ENCODE data around the gene MAP7D2.
A peak's percentile ranks its signal among the peaks of the same experiment; 100 is the strongest.

Gene MAP7D2

DNA sequence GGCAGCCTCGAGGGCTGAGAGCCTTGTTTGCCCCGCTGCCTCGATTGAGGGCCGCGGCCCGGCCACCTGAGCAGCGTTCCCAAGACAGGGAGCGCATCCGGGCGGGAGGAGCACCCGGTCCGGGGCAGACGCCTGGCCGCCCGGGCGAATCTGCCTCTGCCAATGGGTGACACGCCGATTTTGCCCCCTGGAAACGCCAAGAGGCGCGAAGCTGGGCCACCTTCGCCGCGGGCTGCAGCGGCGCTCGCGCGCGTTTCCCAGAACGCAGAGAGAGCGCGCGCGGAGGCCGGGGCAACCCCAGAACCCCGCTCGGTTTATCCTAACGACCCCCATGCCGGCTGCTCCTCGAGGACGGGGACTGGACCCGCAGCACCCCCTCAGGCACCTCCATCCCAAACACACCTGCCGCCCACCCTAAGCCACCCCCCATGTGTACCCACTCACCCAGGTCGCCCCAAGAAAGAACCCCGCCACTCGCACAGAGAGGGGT is 575 bp downstream of the MAP7D2 start:
- peak; percentile 43 for DNase-seq (ENCODE audit: low read depth, low spot score)

DNA sequence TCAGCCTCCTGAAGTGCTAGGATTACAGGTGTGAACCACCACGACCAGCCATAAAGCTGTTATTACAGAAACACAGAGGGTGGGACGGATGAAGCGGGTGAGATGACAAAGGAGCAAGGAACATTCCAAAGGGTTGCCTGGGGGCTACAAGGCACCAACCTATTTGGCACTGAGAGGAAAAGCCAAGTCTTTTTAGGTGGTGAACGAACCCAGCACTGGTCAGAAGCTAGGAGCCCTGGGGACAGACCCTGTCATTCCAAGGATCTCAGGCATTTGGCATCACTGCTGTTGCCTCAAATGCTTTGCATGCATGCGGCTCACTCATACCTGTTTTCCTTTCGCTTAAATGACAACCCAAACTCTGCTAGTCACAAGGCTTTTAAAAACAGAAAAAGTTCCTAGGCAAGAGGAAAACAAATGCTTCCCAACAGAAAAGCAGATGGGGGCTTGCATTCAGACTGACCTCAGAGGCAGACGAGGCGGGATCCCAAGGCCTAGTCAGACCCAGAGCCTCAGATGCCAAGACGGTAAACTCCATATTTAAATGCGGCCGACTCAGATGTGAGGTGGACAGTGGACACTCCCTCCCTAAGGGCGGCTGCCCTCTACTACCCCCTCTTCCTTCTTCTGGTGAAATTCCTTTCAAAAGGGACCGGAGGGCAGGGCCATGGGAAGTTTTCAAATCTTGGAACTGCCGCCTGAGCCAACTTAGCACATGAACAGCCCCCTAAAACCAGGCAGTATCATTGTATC is 4.5 kb downstream of the MAP7D2 start:
- DNase-seq (ENCODE audit: low read depth, low spot score) = peak; percentile 89

DNA sequence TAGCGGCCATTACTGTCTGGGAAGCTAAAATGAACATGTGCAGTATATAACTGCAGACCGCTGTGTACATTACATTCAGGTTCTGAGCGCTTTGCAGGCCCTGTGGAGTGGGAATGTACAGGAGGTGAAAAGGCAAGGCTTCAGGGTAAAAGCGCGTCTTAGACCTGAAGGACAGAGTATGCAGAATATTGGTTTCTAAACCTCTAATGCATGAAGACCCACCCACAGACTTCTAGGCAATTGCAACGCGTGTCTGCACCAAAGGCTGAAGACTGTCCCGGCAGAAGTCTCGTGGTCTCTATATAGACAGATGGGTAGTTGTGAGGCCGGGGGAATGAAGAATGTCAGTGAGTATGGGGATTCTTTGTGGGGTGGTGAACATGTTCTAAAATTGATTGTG is 5.4 kb downstream of the MAP7D2 start:
- no peak for DNase-seq (ENCODE audit: low read depth, low spot score)

DNA sequence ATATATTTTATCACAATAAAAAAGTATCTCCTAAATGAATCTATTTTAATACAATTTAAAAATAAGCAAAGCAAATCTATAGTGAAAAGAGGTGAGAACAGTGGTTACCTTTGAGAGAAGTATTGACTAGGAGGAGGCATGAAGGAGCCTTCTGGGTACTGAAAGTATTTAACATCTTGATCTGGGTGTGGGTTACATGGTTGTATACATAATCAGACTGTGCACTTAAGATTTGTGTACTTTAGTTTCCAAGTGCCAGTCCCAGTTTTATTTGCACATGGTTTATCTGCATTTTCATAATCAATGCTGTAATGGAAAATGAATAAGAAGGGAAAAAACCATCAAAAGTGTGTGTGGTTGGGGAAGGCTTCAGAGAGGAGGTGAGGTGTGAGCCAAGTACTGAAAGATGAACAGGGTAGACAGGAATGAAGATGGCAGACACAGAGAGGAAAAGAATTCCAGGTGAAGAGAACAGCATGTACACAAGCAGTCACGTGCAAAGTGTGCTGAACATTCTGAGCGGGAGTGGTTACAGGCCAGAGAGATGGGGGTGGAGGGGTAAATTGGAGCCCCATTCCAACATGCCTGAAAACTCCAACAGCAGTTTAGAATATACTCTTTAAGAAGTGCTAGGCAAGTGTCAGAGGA is 14.6 kb downstream of the MAP7D2 start:
- no peak for DNase-seq (ENCODE audit: low read depth, low spot score)

DNA sequence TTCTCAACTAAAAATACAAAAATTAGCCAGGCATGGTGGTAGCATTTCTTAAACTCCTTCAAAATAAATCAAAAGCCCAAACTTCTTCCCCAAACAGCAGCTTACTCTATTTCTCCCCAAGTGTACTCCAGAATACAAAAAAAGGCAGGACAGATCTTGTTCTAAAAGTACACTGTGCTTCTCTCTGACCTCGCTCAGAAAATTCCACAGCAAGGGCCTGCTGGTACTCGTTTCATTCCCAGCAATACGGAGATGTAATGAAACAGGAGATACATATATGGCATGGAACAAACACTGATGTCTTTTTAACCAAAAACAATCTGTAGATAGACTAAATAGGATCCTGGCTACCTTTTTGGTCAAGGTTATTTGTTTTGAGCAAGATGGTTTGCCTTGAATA is 25.2 kb downstream of the MAP7D2 start:
- no peak for DNase-seq (ENCODE audit: low read depth, low spot score)

DNA sequence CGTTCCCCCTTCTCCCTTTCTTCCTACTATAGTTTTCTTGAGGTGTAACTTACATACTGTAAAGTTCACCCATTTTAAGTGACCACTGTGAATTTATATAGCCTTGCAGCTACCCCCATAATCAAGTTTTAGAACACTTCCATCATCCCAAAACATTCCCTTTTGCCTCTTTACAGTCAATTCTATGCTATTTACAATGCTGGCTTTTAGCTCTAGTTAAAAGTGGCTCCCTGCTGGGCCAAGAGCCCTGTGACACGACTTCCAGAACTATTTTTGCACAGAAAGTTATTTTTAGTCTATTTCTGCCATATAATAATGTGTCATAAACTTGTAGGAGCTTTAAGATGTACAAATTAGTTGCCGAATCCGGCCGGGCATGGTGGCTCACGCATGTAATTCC is 26.9 kb downstream of the MAP7D2 start:
- DNase-seq (ENCODE audit: low read depth, low spot score) = no peak

DNA sequence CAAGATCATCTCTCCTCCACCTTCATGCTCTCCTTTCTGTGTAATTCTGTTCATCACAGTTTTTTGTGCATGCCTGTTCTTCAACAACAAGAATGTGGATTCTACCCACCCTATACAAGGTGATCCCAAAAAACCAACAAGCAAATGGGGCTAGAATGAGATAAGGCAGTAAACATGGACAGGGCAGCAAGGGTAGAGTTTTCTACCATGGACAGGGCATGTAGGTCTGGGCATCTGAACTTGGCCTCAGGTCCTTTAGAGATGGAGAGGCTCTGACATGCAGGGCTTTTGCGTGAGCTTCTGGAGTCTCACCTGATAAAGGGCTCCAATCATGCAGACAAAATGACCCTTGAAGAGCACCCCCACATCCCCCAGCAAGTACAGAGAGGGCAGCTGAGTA is 36.4 kb downstream of the MAP7D2 start:
- no peak for DNase-seq (ENCODE audit: low read depth, low spot score)

DNA sequence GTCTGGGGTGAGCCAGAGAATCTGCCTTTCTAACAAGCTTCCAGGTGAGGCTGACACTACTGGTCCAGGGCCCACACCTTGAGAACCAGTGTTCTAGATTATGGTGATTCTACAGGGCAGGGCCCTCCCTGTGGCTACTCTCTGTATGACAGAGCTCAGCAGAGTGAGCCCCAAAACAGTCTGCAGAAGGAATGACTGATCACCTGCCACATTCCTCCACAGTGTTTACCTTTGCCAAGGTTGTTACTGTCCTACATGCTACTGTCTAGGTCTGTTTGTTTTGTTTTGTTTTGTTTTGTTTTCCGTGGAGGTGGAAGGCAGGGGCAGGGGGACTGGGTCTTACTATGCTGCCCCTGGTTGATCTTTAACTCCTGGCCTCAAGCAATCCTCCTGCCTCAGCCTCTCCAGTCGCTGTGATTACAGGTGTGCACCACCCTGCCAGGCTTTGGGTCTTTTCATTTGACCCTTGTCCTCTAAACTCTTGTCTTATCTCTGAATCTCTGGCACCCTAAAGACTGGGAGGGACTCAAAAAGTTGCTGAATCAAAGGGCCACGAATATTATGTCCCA is 45.1 kb downstream of the MAP7D2 start:
- DNase-seq (ENCODE audit: low read depth, low spot score) = peak; percentile 13

DNA sequence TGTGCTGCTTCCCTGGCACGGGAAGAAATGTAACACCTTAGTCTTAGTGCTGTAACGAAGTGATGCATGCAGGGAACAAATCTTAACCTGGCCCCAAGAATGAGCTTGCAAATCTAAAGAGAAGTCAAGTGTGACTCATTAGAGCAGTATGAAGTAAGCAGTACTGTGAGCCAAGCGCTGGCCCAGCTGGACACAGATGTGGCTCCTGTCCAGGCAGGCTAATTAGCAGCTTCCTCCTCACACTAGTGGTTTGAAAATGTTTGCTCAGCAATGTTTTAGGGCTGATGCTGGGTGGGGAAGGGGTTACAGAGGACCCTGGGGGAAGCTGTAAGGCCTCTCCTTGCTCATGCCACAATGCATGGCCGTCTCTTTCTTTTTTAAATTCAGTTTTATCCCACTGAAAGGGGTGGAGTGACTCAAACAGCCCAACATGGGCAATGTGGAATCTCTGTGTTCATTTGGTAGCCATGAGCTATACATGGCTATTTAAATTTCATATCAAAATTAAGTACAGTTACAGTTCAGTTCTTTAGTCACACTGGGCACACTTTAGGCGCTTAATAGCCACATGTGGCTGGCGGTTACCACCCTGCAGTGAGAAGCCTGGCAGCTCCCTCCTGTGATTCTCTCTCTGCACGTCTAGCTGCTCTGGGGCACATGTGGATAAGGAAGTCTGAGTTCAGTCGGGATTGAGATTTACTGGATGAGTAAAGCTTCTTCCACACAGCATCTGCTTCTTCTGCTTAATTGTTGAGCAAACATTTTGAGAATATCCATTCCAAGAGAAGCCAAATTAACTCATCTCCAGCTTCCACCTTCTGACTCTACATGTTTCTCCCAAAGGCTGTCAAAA is 48.8 kb downstream of the MAP7D2 start:
- DNase-seq (ENCODE audit: low read depth, low spot score) = peak; percentile 32

DNA sequence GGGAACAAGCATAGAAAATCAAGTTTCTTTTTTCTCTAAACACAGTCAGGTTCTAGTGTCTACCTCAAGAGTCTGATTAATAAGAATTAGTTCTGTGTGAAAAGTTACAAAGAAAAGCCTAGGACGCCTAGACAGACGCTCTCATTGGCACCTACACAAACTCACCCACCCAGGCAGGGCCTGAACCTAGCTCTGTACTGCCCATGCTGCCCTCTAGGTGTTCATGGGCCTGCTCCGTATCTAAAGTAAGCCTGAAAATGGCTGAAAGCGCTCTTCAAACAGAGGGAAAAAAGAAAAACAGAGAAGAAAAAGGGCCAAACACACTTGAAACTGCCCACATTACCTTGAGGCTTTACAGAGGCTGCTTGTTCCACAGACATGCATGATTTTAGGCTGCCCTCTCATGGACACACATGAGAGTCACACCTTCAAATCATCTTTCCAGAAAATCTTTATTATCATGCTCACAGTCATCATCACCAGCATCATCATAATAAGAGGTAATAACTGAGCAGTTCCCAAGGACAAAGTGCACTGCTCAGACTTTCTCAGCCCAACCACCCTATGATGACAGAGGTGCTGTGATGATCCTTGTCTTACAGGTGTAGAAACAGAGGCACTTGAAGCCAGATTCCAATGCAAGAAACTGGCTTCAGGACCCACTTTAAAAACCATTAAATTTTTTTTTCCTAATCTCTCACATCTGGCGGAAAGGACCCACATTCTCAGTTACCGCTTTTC is 49.6 kb downstream of the MAP7D2 start:
- DNase-seq (ENCODE audit: low read depth, low spot score) = peak; percentile 30

DNA sequence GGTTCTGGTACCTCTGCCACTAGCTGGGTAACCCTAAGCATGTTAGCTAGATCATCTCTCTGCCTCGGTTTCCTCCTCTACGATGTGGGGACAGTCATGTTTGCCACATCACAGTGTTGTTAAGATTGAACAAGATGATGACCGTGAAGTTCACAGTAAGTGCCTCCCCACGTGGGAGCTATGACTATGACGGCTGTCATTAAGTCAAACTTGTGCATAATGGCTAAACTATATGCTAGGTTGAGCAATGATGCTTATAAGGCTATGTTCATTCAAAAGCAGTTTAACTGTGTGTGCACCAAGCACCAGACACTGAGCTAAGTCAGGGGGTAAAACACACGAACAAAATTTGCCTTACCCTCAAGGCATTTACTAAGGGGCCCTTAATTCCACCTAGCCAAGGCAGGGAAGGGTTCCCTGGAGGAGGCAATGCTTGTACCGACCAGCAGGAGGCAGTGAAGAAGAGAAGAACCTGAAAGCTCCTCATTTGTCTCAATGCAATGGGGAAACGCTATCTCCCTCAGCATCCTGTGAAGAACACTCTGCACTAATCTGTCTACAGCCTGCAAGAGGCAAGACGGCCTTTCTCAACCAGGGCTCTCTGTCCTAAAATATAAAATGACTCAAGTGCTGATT is 52.9 kb downstream of the MAP7D2 start:
- peak; percentile 46 for DNase-seq (ENCODE audit: low read depth, low spot score)

DNA sequence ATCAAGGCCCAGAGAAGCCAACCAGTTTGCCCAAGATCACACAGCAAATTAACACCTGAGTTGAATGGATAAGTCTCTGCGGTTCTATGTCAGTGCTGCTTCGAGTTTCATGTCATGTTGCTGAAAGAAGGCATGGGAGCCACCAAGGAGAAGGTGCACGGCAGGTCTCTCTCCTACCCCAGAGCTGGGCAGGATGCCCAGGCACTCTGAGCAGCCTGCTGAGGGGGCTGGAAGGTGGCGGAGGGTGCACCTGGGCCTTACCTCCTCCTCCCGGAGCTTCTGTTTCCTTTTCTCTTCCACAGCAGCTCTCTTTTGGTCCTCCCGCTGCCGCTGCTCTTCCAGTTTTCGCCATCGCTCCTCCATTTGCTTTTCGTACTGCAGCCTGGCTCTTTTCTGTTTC is 53.6 kb downstream of the MAP7D2 start:
- no peak for DNase-seq (ENCODE audit: low read depth, low spot score)

DNA sequence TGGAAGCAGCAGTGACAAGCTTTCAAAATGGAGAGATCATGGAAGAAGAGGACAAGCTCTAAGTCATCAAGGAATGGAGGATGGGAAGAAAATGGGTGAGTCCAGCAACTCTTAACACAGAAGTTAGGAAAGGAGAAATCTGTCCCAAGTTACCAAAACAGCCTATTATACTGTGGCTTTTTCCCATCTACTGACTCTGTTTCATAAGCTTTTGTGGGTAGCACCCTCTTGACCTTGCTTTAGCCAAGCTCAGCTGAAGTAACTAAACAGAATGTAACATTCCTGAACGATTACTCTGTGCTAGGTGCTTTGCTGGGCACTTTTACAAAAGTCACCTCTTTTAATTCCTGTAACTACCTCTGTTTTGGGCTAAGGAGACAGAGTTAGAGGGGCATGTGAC is 54.9 kb downstream of the MAP7D2 start:
- no peak for DNase-seq (ENCODE audit: low read depth, low spot score)

DNA sequence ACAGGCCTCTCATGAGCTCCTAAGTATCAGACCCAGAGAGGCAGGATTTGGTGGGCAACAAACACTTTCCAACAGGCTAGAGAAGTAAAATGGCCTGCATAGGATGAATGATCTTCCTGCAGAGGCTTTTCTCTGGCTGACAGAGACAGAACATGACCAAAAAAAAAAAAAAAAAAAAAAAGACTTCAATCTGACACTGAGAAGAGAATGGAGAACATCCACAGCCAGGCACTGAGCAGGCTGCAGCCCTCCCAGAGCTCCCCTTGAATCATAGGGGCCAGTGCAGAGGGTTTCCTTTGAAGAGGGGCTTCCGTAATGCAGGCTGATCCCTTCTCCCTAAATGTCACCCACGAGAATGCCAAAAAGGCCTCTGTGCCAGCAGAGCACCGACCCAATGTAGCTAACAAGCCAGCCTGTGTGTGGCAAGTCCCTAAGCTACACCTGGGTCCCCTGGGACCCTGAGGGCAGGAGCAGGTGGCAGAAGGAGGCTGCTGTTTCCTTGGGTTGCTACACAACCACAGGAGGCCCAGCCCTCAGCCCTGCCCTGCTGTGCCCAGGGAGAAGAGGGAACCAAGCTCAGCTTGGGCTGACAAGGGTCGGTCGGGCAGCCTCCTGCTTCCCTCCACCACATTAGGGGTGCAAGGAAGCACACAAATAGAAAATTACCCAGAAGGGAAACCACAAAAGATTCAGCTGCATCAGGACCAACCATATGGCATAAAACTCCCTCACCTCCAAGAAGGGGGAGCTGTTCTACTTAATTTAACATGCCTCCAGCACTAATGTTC is 55.6 kb downstream of the MAP7D2 start:
- DNase-seq (ENCODE audit: low read depth, low spot score) = no peak

DNA sequence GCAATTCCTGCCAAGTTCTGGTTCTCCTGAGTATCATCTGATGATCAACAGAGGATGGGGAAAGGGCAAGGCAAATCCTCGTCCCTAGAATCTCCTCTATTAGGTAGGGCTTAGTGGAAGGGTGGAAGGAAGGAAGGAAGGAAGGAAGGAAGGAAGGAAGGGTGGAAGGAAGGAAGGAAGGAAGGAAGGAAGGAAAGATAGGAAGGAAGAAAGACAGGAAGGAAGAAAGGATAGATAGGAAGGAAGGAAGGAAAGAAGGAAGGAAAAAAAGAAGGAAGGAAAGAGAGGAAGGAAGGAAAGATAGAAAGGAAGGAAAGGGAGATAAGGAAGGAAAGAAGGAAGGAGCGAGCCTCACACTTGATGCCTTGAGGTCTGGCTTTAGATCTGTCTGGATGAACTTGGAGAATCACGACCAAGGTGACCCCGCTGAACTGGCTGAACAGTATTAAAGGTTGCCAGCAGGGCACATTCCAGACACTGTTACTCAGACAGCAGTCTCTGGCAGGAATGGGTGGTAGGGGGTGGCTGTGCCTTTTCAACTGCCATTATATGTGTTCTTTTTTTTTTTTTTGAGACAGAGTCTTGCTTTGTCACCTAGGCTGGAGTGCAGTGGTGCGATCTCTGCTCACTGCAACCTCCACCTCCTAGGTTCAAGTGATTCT is 57.1 kb downstream of the MAP7D2 start:
- no peak for DNase-seq (ENCODE audit: low read depth, low spot score)

DNA sequence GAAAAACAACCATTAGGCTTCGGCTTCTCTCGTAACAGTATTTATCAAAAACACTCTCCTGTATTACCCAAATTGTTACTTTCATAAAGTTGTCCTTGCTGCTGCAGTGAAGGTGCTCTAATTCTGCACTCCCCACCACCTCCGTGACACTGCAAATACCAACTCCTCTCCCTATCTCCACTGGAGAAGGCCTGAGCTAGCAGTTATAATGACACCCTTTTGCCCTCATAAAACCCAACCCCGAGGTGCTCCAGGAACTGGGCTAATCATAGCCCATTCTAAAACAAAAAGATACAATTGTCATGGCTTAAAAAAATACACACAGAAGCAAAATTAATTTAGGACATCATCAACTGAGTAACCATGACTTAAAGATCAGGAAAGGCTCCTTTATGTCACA is 59.2 kb downstream of the MAP7D2 start:
- no peak for DNase-seq (ENCODE audit: low read depth, low spot score)

DNA sequence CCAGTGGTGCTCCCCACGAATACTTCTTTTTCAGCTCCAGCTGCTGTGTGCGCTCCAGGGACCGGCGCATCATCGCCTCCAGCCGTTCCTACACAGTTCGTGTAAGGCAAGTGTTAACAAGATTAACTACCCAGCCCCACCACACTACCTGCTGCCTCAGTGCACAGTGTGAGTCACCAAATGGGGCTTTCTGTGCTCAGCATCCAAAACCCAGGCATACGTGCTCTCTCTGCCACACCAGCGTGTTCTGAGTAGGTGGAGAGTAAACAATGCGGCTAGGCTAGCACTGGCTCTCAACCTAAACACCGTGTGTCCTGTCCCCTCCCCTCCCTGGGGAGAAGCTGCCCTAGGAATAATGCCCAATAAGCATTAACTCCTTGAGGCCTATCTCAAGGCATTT is 60.0 kb downstream of the MAP7D2 start:
- DNase-seq (ENCODE audit: low read depth, low spot score) = peak; percentile 49

DNA sequence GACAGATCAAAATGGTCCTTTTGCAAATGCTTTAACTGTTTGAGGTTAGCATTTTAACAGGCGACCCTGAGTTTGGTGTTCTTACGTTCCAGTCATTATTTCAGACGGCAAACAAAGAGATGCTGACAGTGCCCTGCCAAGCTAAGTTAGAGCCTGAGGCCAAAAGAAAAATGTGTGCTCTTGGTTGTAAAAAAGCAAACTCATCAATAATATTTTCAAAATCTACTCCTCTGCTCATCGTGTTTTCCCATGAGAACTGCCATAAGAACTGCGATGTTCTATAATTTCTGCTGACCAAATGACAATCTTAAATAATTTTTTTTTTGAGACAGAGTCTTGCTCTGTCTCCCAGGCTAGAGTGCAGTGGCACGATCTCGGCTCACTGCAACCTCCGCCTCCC is 63.2 kb downstream of the MAP7D2 start:
- DNase-seq (ENCODE audit: low read depth, low spot score) = no peak

DNA sequence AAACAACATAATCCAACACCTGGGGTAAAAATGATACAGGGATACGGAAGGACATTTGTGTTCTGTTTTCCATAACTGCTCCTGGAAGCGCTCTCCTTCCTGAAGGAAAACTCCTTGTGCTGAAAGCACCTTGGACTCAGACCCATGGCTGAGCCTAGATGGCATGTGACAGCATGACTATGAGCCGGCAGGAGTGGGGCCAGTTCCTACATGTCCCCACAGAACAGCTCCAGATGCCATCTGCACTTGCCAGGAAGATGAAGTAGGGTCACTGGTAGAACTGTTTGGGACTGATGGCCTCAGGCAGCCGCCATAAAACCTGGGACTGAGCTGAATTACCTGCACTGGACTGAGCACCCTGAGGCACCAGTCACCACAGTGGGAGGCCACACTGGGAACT is 69.8 kb downstream of the MAP7D2 start:
- DNase-seq (ENCODE audit: low read depth, low spot score) = peak; percentile 36

DNA sequence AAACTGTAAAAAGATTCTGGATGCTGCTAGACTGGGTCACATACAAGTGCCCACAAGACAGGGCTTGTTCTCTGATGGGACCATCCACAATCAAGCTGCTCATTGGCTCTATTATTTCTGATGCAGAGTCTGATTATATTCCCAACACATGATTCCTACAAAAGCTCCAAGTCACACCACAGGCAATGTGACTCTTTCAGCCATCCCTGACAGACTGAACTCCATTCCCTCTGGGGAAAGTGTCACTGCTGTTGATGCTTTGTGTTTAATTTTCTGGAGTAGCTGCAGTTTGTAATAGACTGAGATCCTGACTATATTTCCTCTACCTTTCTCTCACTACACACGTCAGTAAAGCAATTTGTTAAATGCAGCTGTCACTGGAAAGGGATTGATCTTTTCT is 70.5 kb downstream of the MAP7D2 start:
- no peak for DNase-seq (ENCODE audit: low read depth, low spot score)
